GM12874 (cell line): ENCODE results near the gene MSANTD2.
A peak's percentile ranks its signal among the peaks of the same experiment; 100 is the strongest.

Experiments
- CTCF ChIP-seq: IDR thresholded peaks from 2 replicates; pipeline ENCODE4 v1.5.1; 2011; ENCODE audit warnings: low read depth, mild to moderate bottlenecking, control low read depth, low read length, moderate library complexity; ENCODE audit not compliant: insufficient read depth

MSANTD2 gene

GRCh38 chr11:124801014-124801413, 808 bp upstream of the MSANTD2 start:
- TF ChIP-seq CTCF: no peak

GRCh38 chr11:124799348-124800225, 619 bp downstream of the MSANTD2 start:
- TF ChIP-seq CTCF: no peak

GRCh38 chr11:124798991-124799347, 1.2 kb downstream of the MSANTD2 start:
- no peak for TF ChIP-seq CTCF

- no peak for TF ChIP-seq CTCF
Observed at GRCh38 chr11:124796312-124796711, 3.9 kb downstream of the MSANTD2 start.

- TF ChIP-seq CTCF: peak; percentile 65
Observed at GRCh38 chr11:124793466-124794278, 6.5 kb downstream of the MSANTD2 start.

GRCh38 chr11:124791626-124792341, 8.4 kb downstream of the MSANTD2 start:
- TF ChIP-seq CTCF: no peak

GRCh38 chr11:124788521-124788920, 11.7 kb downstream of the MSANTD2 start:
- no peak for TF ChIP-seq CTCF
